SU-DHL-6 (cell line): ENCODE results near the gene ATXN7L1.

Experiments used
- H2AFZ ChIP-seq: fragments of 200-600 bp; sonication (generic); 2 replicates; pipeline ENCODE4 v1.6.1; 2014; ENCODE audit warnings: low read depth, mild to moderate bottlenecking, moderate library complexity, mixed read lengths, antibody characterized with exemption, low read length; ENCODE audit not compliant: severe bottlenecking
- H3F3A ChIP-seq: fragments of 200-600 bp; shearing (Covaris generic); 2 replicates; pipeline ENCODE4 v1.6.0; 2016; ENCODE audit warnings: antibody characterized with exemption, mild to moderate bottlenecking; ENCODE audit not compliant: insufficient read depth
- H3K27ac ChIP-seq: fragments of 200-600 bp; sonication (generic); 2 replicates; pipeline ENCODE4 v1.5.1; 2016; ENCODE audit warnings: low read depth, mild to moderate bottlenecking, low read length, moderate library complexity, mixed read lengths
- H3K27me3 ChIP-seq: fragments of 200-600 bp; sonication (generic), shearing (Covaris generic); 2 replicates; pipeline ENCODE4 v1.6.0; 2014; ENCODE audit warnings: mild to moderate bottlenecking, low read length
- H3K36me3 ChIP-seq: fragments of 200-600 bp; sonication (generic); 2 replicates; pipeline ENCODE4 v1.6.1; 2014; ENCODE audit warnings: mild to moderate bottlenecking, low read length, mixed read lengths
- H3K4me2 ChIP-seq: fragments of 300-600, 200-600 bp; shearing (Covaris generic), sonication (generic); 2 replicates; pipeline ENCODE4 v1.6.0; 2014; ENCODE audit warnings: low read length, low read depth, mild to moderate bottlenecking; ENCODE audit not compliant: poor library complexity, severe bottlenecking
- H3K4me3 ChIP-seq: fragments of 200-600 bp; sonication (generic); 2 replicates; pipeline ENCODE4 v1.5.1; 2014; ENCODE audit warnings: antibody characterized with exemption, low read length, mild to moderate bottlenecking, mixed read lengths; ENCODE audit not compliant: insufficient read depth, poor library complexity, severe bottlenecking
- H3K79me2 ChIP-seq: fragments of 200-600 bp; sonication (generic); 2 replicates; pipeline ENCODE4 v1.6.1; 2014; ENCODE audit warnings: mild to moderate bottlenecking, low read length, moderate library complexity; ENCODE audit not compliant: insufficient read depth
- H3K9ac ChIP-seq: fragments of 200-600 bp; sonication (generic); 2 replicates; pipeline ENCODE4 v1.7.0; 2014; ENCODE audit warnings: mild to moderate bottlenecking, low read length
- H3K9me2 ChIP-seq: fragments of 200-600 bp; sonication (generic); replicated peaks from 2 replicates; pipeline ENCODE4 v1.6.1; 2014; ENCODE audit warnings: low read length; ENCODE audit not compliant: insufficient read depth
- H3K9me3 ChIP-seq: fragments of 200-600 bp; sonication (generic); 2 replicates; pipeline ENCODE4 v1.6.1; 2014; ENCODE audit warnings: low read length, mixed read lengths; ENCODE audit not compliant: insufficient read depth
- H4K20me1 ChIP-seq: fragments of 200-600 bp; sonication (generic); 2 replicates; pipeline ENCODE4 v1.6.1; 2014; ENCODE audit warnings: low read depth, mild to moderate bottlenecking, antibody characterized with exemption, low read length, moderate library complexity, mixed read lengths
- EZH2phosphoT487 ChIP-seq: fragments of 200-600 bp; sonication (generic), shearing (Covaris generic); conservative IDR thresholded peaks from 2 replicates; pipeline ENCODE4 v1.6.1; 2018; ENCODE audit warnings: mild to moderate bottlenecking, antibody characterized with exemption, low read length, moderate library complexity, mixed read lengths
- TF ChIP-seq, protein P1 (sequence below): fragments of 200-600 bp; sonication (generic); IDR thresholded peaks from one replicate; pipeline ENCODE4 v1.5.1; 2017; ENCODE audit warnings: antibody characterized with exemption, mild to moderate bottlenecking, low read length, moderate library complexity; ENCODE audit not compliant: insufficient read depth, poor library complexity, severe bottlenecking

The ATXN7L1 gene

DNA sequence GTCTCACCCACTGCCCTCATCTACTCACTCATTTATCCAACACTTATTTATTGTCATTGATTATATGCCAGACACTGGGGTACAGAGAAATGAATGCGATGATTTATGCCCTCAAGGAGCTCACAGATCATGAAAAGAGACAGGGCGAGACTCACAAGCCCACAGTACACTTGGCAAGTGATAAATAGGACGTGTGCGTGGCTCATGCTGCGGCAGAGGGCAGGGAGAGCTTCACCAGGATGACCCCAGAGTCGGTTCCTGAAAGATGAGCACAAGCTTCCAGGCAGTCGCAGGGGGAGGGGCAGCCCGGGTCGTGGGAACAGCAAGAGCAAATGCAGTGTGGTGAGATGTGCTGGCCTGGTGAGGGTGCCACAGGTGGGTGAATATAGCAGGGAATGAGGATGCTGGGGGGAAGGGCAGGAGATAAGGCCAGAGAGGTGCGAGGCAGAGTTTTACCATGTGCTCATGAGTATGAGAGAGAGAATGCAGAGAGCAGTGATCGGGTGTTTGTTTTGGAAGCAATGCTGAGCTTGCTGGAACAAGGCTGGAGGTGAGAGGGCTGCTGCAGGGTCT lies 70.9 kb downstream of the ATXN7L1 start:
- Histone ChIP-seq H3K4me2 (no peak overlapping the region), H2AFZ (no peak overlapping the region), H4K20me1 (no peaks in the 10 kb centered on the region), H3K9ac (no peak overlapping the region), H3K9me2 (no peaks in the 10 kb centered on the region), H3K36me3 (no peaks in the 10 kb centered on the region), H3K4me3 (no peak overlapping the region), H3K27ac (no peak overlapping the region), H3K79me2 (no peaks in the 10 kb centered on the region), H3K9me3 (no peaks in the 10 kb centered on the region), H3K27me3 (no peaks in the 10 kb centered on the region), H3F3A (no peaks in the 10 kb centered on the region)
- TF ChIP-seq, protein P1, sequence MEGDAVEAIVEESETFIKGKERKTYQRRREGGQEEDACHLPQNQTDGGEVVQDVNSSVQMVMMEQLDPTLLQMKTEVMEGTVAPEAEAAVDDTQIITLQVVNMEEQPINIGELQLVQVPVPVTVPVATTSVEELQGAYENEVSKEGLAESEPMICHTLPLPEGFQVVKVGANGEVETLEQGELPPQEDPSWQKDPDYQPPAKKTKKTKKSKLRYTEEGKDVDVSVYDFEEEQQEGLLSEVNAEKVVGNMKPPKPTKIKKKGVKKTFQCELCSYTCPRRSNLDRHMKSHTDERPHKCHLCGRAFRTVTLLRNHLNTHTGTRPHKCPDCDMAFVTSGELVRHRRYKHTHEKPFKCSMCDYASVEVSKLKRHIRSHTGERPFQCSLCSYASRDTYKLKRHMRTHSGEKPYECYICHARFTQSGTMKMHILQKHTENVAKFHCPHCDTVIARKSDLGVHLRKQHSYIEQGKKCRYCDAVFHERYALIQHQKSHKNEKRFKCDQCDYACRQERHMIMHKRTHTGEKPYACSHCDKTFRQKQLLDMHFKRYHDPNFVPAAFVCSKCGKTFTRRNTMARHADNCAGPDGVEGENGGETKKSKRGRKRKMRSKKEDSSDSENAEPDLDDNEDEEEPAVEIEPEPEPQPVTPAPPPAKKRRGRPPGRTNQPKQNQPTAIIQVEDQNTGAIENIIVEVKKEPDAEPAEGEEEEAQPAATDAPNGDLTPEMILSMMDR, result no peak
- TF ChIP-seq EZH2phosphoT487, result no peak

DNA sequence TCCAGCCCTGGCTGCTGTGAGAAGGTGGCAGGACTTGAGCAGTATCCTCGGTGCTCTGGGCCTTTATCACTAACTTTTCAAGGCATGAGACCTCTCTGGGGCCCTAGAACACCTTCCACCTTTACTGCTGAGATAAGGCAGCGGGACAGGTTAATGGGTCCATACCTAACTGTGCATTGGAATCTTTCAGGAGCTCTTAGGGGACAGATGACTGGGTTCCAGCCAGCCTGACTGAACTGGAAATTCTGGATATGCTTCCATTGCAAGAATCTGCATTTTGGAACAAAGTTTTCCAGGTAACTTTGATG lies 73.0 kb downstream of the ATXN7L1 start:
- Histone ChIP-seq H3K9ac (no peak overlapping the region), H3K9me3 (no peaks in the 10 kb centered on the region), H3K79me2 (no peaks in the 10 kb centered on the region), H3K27ac (no peak overlapping the region), H2AFZ (no peak overlapping the region), H3K4me3 (no peak overlapping the region), H3F3A (no peaks in the 10 kb centered on the region), H3K4me2 (no peak overlapping the region), H4K20me1 (no peaks in the 10 kb centered on the region), H3K27me3 (no peaks in the 10 kb centered on the region), H3K9me2 (no peaks in the 10 kb centered on the region), H3K36me3 (no peaks in the 10 kb centered on the region)
- TF ChIP-seq EZH2phosphoT487, result no peak
- TF ChIP-seq, protein P1, result no peak

DNA sequence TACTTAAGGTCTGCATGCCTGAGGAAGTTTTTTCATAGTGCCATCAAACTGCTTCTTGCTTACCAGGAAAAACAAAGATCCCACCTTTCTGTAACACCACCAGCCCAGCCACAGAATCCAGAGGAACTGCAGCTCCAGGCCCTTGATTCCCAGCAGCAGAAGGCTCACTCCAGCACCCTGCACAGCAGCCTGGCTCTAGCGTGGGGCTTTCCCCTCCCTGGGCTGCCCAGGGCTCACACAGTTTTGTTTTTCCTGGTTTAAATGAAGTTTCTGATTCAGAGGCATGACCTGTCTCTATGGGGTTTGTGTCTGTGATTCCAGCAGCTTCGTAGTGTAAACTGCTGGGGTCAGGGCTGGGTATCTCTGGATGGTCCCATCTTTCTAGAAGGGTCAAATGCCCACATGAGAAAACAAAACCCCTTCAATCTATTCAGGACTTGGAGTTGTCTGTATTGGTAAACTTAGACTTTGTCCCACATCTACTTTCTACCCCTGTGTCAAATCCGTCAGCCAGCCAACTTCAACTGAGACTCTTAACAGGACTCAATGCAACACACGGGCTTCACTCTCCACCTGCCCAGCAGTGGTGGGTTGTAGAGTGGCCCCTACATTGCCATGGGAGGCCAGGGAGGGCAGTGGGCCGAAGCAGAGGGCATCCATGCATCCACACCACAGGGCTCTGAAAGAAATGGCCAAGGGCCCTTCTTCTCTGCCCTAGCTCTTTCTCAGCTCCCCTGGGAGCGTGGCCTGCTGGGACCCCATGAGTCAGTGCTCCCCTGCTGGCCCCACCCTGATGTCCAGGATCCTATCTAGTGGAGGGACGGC lies 73.6 kb downstream of the ATXN7L1 start:
- no peaks in the 10 kb centered on the region for H4K20me1 ChIP-seq
- H3K4me3 ChIP-seq, result no peak overlapping the region
- no peaks in the 10 kb centered on the region for H3K27me3 ChIP-seq
- no peak overlapping the region for H3K4me2 ChIP-seq
- TF ChIP-seq, protein P1, result no peak
- TF ChIP-seq EZH2phosphoT487, result no peak
- H3K9ac ChIP-seq, result no peak overlapping the region
- H3K27ac ChIP-seq, result no peak overlapping the region
- no peaks in the 10 kb centered on the region for H3K9me3 ChIP-seq
- no peaks in the 10 kb centered on the region for H3K9me2 ChIP-seq
- no peaks in the 10 kb centered on the region for H3K79me2 ChIP-seq
- H3F3A ChIP-seq, result no peaks in the 10 kb centered on the region
- H2AFZ ChIP-seq, result no peak overlapping the region
- no peaks in the 10 kb centered on the region for H3K36me3 ChIP-seq
